A549 (cell line): Measurements from ENCODE around the gene TOR2A. TPM values are rescaled to one million over a fixed set of nuclear protein-coding genes. Genes with fewer than 3 reads are reported as not detected.

ENCODE experiments used
- ATAC-seq, 2 experiments: fragments of 200-7000 bp in 1 of 2; fragments of >200 bp in 1 of 2; cut with Nextera tagmentation in 1 of 2; cut with Tn5 transposase in 1 of 2; 3 replicates each; pipeline versions ENCODE4 v1.8.0 to v1.9.1; 2018 to 2020; ENCODE audit warnings: mild to moderate bottlenecking in 1 of 2, moderate library complexity in 1 of 2
- CTCF ChIA-PET: fragments of 300-600 bp; sonication (Branson Sonifier 250); formaldehyde crosslinking; extraction: SDS; loops from one replicate; lab custom pipeline; 2021; ENCODE audit warnings: antibody characterized with exemption, inconsistent platforms; lab: Yijun Ruan, JAX
- POLR2A ChIA-PET: fragments of 350-600 bp; formaldehyde crosslinking; extraction: SDS; loops from one replicate; lab custom pipeline; 2021; ENCODE audit warnings: antibody characterized with exemption, inconsistent platforms; lab: Yijun Ruan, JAX
- DNase-seq, 2 experiments: peaks; one replicate each; pipeline versions ENCODE4 v3.0.0 to v3.0.0-alpha.2; 2011 to 2016; ENCODE audit warnings: low read depth in 1 of 2, low spot score in 1 of 2
- FAIRE-seq: peaks from 2 replicates; lab custom pipeline; 2011; peaks lifted over from hg19 to GRCh38; lab: Jason Lieb, UNC
- H3K27ac ChIP-seq, 2 experiments: fragments of >200 bp; sonication (Bioruptor Twin); formaldehyde crosslinking; 3 replicates each; pipeline ENCODE4 v1.5.1; 2016 to 2017
- H3K4me1 ChIP-seq: fragments of >200 bp; sonication (Bioruptor Twin); formaldehyde crosslinking; 3 replicates; pipeline ENCODE4 v1.6.1; 2016
- H3K4me2 ChIP-seq: fragments of >200 bp; sonication (Bioruptor Twin); formaldehyde crosslinking; 3 replicates; pipeline ENCODE4 v1.6.1; 2016
- H3K4me3 ChIP-seq: fragments of >200 bp; sonication (Bioruptor Twin); formaldehyde crosslinking; 3 replicates; pipeline ENCODE4 v1.5.1; 2016
- H3K9me3 ChIP-seq: fragments of >200 bp; sonication (Bioruptor Twin); formaldehyde crosslinking; 3 replicates; pipeline ENCODE4 v1.6.1; 2016
- BHLHE40 ChIP-seq: IDR thresholded peaks from 2 replicates; pipeline ENCODE4 v1.6.1; 2012; ENCODE audit warnings: low read depth, low read length, inconsistent platforms
- CBX2 ChIP-seq: fragments of 200-600 bp; sonication (generic); IDR thresholded peaks from 2 replicates; pipeline ENCODE4 v1.6.1; 2016; ENCODE audit warnings: low read depth, mild to moderate bottlenecking, borderline replicate concordance
- CBX8 ChIP-seq: fragments of 200-600 bp; sonication (generic); IDR thresholded peaks from 2 replicates; pipeline ENCODE4 v1.6.1; 2016
- CEBPB ChIP-seq, 2 experiments: fragments of >200 bp in 1 of 2; sonication (Bioruptor Twin) in 1 of 2; formaldehyde crosslinking in 1 of 2; IDR thresholded peaks; 2 replicates each; pipeline ENCODE4 v1.6.1; 2012 to 2016
- CHD2 ChIP-seq: fragments of 150-350 bp; IDR thresholded peaks from 2 replicates; pipeline ENCODE4 v1.6.1; 2014; ENCODE audit warnings: low read length; ENCODE audit not compliant: partially characterized antibody
- CHD4 ChIP-seq: fragments of 200-600 bp; sonication (generic); IDR thresholded peaks from 2 replicates; pipeline ENCODE4 v1.6.1; 2016; ENCODE audit warnings: antibody characterized with exemption, mild to moderate bottlenecking, borderline replicate concordance
- EHF ChIP-seq: fragments of 250-450 bp; sonication (Bioruptor Pico); IDR thresholded peaks from 2 replicates; pipeline ENCODE4 v1.5.0; 2020; ENCODE audit warnings: mild to moderate bottlenecking
- EP300 ChIP-seq, 2 experiments: fragments of >200 bp; sonication (Bioruptor Twin); formaldehyde crosslinking; IDR thresholded peaks; 2 replicates in 1 of 2; 3 replicates in 1 of 2; pipeline ENCODE4 v1.6.1; 2016 to 2017
- FOSB ChIP-seq: fragments of 250-450 bp; sonication (Bioruptor Pico); IDR thresholded peaks from 2 replicates; pipeline ENCODE4 v1.5.0; 2020; ENCODE audit warnings: mild to moderate bottlenecking, moderate library complexity
- FOXS1 ChIP-seq: fragments of 250-450 bp; sonication (Bioruptor Pico); IDR thresholded peaks from 2 replicates; pipeline ENCODE4 v1.5.0; 2020; ENCODE audit warnings: mild to moderate bottlenecking, moderate library complexity
- HDAC2 ChIP-seq: fragments of 200-600 bp; sonication (generic); IDR thresholded peaks from 2 replicates; pipeline ENCODE4 v1.6.1; 2016
- HEYL ChIP-seq: fragments of 250-450 bp; sonication (Bioruptor Pico); IDR thresholded peaks from 2 replicates; pipeline ENCODE4 v1.8.0; 2021; ENCODE audit warnings: mild to moderate bottlenecking, moderate library complexity
- HOXB13 ChIP-seq: fragments of 250-450 bp; sonication (Bioruptor Pico); IDR thresholded peaks from 2 replicates; pipeline ENCODE4 v1.5.0; 2020; ENCODE audit warnings: low read depth, mild to moderate bottlenecking, moderate library complexity
- HOXB5 ChIP-seq: fragments of 250-450 bp; sonication (Bioruptor Pico); IDR thresholded peaks from 2 replicates; pipeline ENCODE4 v1.5.0; 2020; ENCODE audit warnings: mild to moderate bottlenecking, moderate library complexity
- JUNB ChIP-seq: fragments of >200 bp; sonication (Bioruptor Twin); formaldehyde crosslinking; IDR thresholded peaks from 2 replicates; pipeline ENCODE4 v1.6.1; 2016
- KDM1A ChIP-seq: fragments of 200-600 bp; sonication (generic); IDR thresholded peaks from 2 replicates; pipeline ENCODE4 v1.6.1; 2016; ENCODE audit warnings: low read depth, mild to moderate bottlenecking
- KDM5A ChIP-seq: fragments of 200-600 bp; sonication (generic); IDR thresholded peaks from 2 replicates; pipeline ENCODE4 v1.6.1; 2016; ENCODE audit warnings: antibody characterized with exemption, mild to moderate bottlenecking
- MAFK ChIP-seq: fragments of 450-650 bp; IDR thresholded peaks from 2 replicates; pipeline ENCODE4 v1.6.1; 2014; ENCODE audit not compliant: partially characterized antibody
- MAZ ChIP-seq: fragments of 150-350 bp; IDR thresholded peaks from 2 replicates; pipeline ENCODE4 v1.6.1; 2014; ENCODE audit warnings: antibody characterized with exemption, low read depth, low read length, borderline replicate concordance
- POLR2A ChIP-seq: IDR thresholded peaks from 2 replicates; pipeline ENCODE4 v1.6.1; 2012; ENCODE audit warnings: mild to moderate bottlenecking, low read length
- POLR2AphosphoS2 ChIP-seq: conservative IDR thresholded peaks from 2 replicates; pipeline ENCODE4 v1.6.1; 2012; ENCODE audit warnings: low read length, improper control_type of control experiment, inconsistent platforms
- RARB ChIP-seq: fragments of 250-450 bp; sonication (Bioruptor Pico); IDR thresholded peaks from 2 replicates; pipeline ENCODE4 v1.8.0; 2021; ENCODE audit warnings: mild to moderate bottlenecking, moderate library complexity
- RCOR1 ChIP-seq: fragments of 150-350 bp; IDR thresholded peaks from 2 replicates; pipeline ENCODE4 v1.6.1; 2014; ENCODE audit warnings: antibody characterized with exemption, low read length, low read depth
- RFX5 ChIP-seq: fragments of 450-650 bp; IDR thresholded peaks from 2 replicates; pipeline ENCODE4 v1.7.1; 2014; ENCODE audit warnings: antibody characterized with exemption, mild to moderate bottlenecking, moderate library complexity
- RNF2 ChIP-seq: fragments of 200-600 bp; sonication (generic); IDR thresholded peaks from 2 replicates; pipeline ENCODE4 v1.6.1; 2016; ENCODE audit warnings: low read depth, mild to moderate bottlenecking, antibody characterized with exemption, moderate library complexity, borderline replicate concordance
- TFCP2L1 ChIP-seq: fragments of 250-450 bp; sonication (Bioruptor Pico); IDR thresholded peaks from 2 replicates; pipeline ENCODE4 v1.5.0; 2021; ENCODE audit warnings: mild to moderate bottlenecking
- WGBS: methylation state at CpG from one replicate; pipeline ENCODE4 v1.1.6; 2017; ENCODE audit errors: missing lambda C conversion rate; 5-methylcytosine and 5-hydroxymethylcytosine counted together
- polyA plus RNA-seq, 4 experiments: library from polyadenylated mRNA; depleted of rRNA in 3 of 4; stranded (reverse); fragments of >200 nt; fragmentation: RNase III in 1 of 4; extraction: RNeasy Plus Mini Kit Qiagen cat#74134 plus additional on column Dnase treatment in 1 of 4; gene quantifications; 2 replicates in 3 of 4; 3 replicates in 1 of 4; pipeline ENCODE4 v1.2.3, GENCODE V29; 2011 to 2017
- TF ChIP-seq, protein P1 (sequence below): fragments of 250-450 bp; sonication (Bioruptor Pico); IDR thresholded peaks from 2 replicates; pipeline ENCODE4 v1.5.0; 2021; ENCODE audit warnings: mild to moderate bottlenecking, moderate library complexity, borderline replicate concordance
- TF ChIP-seq, protein P2 (sequence below): fragments of 450-650 bp; IDR thresholded peaks from 2 replicates; pipeline ENCODE4 v1.6.1; 2014; ENCODE audit warnings: antibody characterized with exemption
- TF ChIP-seq, protein P3 (sequence below): fragments of 150-350 bp; IDR thresholded peaks from 2 replicates; pipeline ENCODE4 v1.6.1; 2014; ENCODE audit warnings: low read depth, mild to moderate bottlenecking, low read length
- TF ChIP-seq, protein P4 (sequence below): IDR thresholded peaks from 2 replicates; pipeline ENCODE4 v1.6.1; 2012

The TOR2A gene
- polyA plus RNA-seq, 2 of the 4 experiments (the other 2 are of a cell fraction), result 4.9 to 9.6 TPM

- POLR2A ChIA-PET, result no interaction called here
- no peak overlapping the region for H3K4me3 ChIP-seq
- no peak for TF ChIP-seq HOXB5 (CRISPR knock-in tag)
- no peak for TF ChIP-seq RFX5
- TF ChIP-seq POLR2A, result no peak
- TF ChIP-seq JUNB, result no peak
- TF ChIP-seq, protein P1, sequence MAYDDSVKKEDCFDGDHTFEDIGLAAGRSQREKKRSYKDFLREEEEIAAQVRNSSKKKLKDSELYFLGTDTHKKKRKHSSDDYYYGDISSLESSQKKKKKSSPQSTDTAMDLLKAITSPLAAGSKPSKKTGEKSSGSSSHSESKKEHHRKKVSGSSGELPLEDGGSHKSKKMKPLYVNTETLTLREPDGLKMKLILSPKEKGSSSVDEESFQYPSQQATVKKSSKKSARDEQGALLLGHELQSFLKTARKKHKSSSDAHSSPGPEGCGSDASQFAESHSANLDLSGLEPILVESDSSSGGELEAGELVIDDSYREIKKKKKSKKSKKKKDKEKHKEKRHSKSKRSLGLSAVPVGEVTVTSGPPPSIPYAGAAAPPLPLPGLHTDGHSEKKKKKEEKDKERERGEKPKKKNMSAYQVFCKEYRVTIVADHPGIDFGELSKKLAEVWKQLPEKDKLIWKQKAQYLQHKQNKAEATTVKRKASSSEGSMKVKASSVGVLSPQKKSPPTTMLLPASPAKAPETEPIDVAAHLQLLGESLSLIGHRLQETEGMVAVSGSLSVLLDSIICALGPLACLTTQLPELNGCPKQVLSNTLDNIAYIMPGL (CRISPR knock-in tag), result no peak
- TF ChIP-seq MAFK, result no peak
- TF ChIP-seq BHLHE40, result no peak
- TF ChIP-seq CBX8, result no peak
- no peak for TF ChIP-seq RNF2
- no peak for TF ChIP-seq TFCP2L1 (CRISPR knock-in tag)
- TF ChIP-seq KDM5A, result no peak
- TF ChIP-seq RCOR1, result no peak
- no peak for TF ChIP-seq RARB (CRISPR knock-in tag)
- no peak for TF ChIP-seq MAZ
- TF ChIP-seq FOSB (CRISPR knock-in tag), result no peak
- no peak for TF ChIP-seq HEYL (CRISPR knock-in tag)
- TF ChIP-seq, protein P2, sequence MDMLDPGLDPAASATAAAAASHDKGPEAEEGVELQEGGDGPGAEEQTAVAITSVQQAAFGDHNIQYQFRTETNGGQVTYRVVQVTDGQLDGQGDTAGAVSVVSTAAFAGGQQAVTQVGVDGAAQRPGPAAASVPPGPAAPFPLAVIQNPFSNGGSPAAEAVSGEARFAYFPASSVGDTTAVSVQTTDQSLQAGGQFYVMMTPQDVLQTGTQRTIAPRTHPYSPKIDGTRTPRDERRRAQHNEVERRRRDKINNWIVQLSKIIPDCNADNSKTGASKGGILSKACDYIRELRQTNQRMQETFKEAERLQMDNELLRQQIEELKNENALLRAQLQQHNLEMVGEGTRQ, result no peak
- no peak for TF ChIP-seq CHD4
- no peak overlapping the region for H3K4me2 ChIP-seq
- H3K27ac ChIP-seq, result no peak overlapping the region
- H3K4me1 ChIP-seq, result peaks cover 8% of the 10 kb centered on the region
- H3K9me3 ChIP-seq, result no peaks in the 10 kb centered on the region
- CTCF ChIA-PET, result interaction anchor here (0.6 to 7.5 kb wide), 9 partner anchors 12 to 176 kb away, joined by 3 to 55 read pairs (median 3); partner anchors contain the start of genes SH2D3C and TOR2A
- DNase-seq (no peak), FAIRE-seq (no peak), ATAC-seq (no peak)
- WGBS, result 46% methylated on average over 11 of the region's 15 CpGs
These were observed 12.0 kb upstream of the TOR2A start for GRCh38 chr9:127746959-127747569.

DNA sequence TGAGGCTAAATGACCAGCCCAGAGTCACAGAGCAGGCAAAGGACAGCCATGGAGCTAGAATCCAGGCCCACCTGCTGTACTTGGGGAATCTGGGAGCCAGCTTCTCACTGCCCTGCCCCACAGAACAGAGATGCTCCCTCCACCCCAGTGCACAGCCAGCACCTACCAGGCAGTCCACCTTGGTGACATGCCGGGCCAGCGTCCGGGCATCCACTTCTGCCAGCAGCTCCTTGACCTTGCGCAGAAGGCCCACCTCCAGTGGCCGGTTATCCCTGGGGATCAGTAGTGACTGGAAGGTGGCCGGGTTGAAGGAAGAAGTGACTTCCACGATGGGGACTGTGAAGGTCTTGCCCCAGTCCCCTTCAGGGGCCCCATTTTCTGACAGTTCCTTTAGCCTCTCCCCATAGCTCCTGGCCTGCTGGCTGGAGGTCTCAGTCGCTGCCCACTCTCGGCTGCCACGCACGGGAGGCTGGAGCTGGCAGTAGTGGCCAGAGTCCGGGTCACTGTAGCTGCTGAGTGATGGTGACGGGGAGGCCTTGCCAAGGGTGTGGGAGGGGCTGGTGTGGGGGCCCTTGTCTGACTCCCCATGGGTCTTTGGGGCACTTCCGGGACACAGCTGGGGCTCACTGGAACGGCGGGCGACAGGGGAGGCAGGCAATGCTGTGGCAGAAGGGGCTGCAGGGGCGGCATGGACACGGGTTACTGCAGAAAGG, 9.5 kb upstream of the TOR2A start:
- Histone ChIP-seq H3K4me1 (peaks cover 31% of the 10 kb centered on the region), H3K4me3 (no peak overlapping the region), H3K4me2 (no peak overlapping the region), H3K27ac (no peak overlapping the region)
- no peak for FAIRE-seq
- POLR2A ChIA-PET, result interaction anchor here (0.6 to 1.3 kb wide), 2 partner anchors 41 to 324 kb away, joined by 3 to 4 read pairs; partner anchors contain the start of gene CDK9
- ATAC-seq, result no peak
- WGBS, result 81% methylated on average over 18 of the region's 19 CpGs
- no peak for TF ChIP-seq HOXB13 (CRISPR knock-in tag)
- TF ChIP-seq, protein P1 (CRISPR knock-in tag), result no peak
- TF ChIP-seq FOXS1, result no peak
- no peak for TF ChIP-seq HDAC2
- no peak for TF ChIP-seq EP300 (IDR thresholded peaks at IDR 0.05)
- TF ChIP-seq MAZ, result no peak
- no peak for TF ChIP-seq HEYL (CRISPR knock-in tag)
- no peak for TF ChIP-seq CHD2
- TF ChIP-seq, protein P3, sequence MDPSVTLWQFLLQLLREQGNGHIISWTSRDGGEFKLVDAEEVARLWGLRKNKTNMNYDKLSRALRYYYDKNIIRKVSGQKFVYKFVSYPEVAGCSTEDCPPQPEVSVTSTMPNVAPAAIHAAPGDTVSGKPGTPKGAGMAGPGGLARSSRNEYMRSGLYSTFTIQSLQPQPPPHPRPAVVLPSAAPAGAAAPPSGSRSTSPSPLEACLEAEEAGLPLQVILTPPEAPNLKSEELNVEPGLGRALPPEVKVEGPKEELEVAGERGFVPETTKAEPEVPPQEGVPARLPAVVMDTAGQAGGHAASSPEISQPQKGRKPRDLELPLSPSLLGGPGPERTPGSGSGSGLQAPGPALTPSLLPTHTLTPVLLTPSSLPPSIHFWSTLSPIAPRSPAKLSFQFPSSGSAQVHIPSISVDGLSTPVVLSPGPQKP, result no peak
- no peak for TF ChIP-seq CBX2
- TF ChIP-seq, protein P2, result no peak
- TF ChIP-seq, protein P4, sequence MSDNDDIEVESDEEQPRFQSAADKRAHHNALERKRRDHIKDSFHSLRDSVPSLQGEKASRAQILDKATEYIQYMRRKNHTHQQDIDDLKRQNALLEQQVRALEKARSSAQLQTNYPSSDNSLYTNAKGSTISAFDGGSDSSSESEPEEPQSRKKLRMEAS, result no peak
- no peak for TF ChIP-seq CEBPB (IDR thresholded peaks at IDR 0.05)
- TF ChIP-seq KDM1A, result no peak
- no peak for TF ChIP-seq EHF (CRISPR knock-in tag)
- TF ChIP-seq POLR2AphosphoS2, result no peak
- no peak for TF ChIP-seq RNF2
- TF ChIP-seq, all 56 proteins: peak for 0
- no peaks in the 10 kb centered on the region for H3K9me3 ChIP-seq
- no peak for DNase-seq
- CTCF ChIA-PET, result interaction anchor here (0.6 to 9.6 kb wide), 12 partner anchors 10 to 176 kb away, joined by 3 to 114 read pairs (median 10); partner anchors contain the start of genes CDK9, ST6GALNAC4 and TOR2A
